ENCODE data around the gene RNH1. TPM values are rescaled to one million over a fixed set of nuclear protein-coding genes. Genes with fewer than 3 reads are reported as not detected.
A peak's percentile ranks its signal among the peaks of the same experiment; 100 is the strongest.

Gene RNH1
- total RNA-seq (ENCODE audit: insufficient read depth, low replicate concordance) = 132 TPM

GRCh38 chr11:506995-507726 lies at the start of gene RNH1:
Gene RNH1 (minus strand): TSS chr11:507242. CDS start chr11:502162, 5,080 bp downstream.
- peak; percentile 97 for DNase-seq (ENCODE audit: low spot score)

DNA sequence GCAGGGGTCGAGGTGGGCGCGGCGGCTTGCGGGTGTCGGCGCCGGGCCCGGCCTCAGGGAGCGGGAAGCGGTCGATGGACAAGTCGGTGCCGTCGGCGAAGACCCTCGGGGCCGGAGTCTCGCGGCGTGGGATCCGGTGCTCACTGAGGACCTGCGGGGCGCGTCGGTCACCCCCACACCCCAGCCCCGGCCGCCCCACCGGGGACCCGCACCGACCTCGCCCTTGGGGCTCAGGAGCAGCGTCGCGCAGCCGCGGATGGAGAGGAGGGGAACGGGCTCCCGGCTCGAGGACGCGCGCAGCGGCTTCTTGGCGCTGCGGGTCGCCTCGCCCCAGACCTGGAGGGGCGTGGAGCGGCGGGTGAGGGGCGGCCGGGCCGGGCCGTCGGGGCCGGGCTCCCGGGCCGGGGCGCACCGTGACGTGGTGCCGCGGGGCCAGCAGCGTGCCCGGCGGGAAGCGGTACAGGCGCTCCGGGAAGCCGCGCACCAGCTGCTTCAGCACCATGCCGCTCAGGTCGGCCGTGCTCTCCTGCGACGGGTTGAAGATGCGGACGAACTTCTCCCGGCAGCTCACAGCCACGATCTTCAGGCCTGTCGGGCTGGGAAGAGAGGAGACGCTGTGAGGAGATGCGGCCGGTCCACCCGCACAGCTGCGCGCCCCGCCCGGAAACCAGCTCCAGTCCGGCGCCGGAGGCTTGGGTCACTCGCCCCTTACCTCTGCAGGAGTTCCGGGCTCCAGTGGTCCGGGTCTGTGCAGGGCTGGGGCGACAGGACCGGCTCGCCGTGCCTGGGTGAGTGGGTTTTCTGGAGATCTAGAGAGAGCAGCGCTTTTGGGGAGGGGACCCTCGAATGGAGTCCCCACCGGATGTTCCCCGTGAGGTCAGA lies 49.0 kb upstream of the RNH1 start:
- no peak for DNase-seq (ENCODE audit: low spot score)

DNA sequence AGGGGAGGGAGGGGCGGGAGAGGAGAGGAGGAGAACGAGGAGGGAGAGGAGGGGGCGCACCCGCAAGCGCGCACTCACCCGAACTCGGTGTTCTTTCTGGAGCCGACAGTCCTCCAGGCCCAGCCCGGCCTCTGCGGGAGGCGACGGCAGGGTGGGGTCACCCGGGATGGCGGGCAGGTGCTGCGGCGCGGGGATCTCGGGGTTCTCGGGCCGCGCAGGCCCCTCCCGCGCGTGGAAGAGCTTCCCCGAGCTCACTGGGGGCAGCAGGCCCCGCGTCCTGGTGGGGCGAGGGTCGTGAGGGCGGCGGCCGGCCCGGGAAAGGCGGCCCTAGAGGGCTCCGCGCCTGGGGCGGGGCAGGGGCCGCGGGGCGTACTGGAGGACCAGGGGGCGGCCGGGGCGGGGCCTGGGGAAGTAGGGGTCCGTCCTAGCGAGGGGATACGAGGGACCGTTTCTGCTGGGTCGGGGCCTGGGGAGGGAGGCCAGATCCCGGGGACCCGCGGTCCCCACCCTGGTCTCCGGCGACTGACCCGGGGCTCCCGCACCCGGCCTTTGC lies 48.3 kb upstream of the RNH1 start:
- no peak for DNase-seq (ENCODE audit: low spot score)

- DNase-seq (ENCODE audit: low spot score) = no peak
Observed at GRCh38 chr11:554428-555226, 47.6 kb upstream of the RNH1 start.

DNA sequence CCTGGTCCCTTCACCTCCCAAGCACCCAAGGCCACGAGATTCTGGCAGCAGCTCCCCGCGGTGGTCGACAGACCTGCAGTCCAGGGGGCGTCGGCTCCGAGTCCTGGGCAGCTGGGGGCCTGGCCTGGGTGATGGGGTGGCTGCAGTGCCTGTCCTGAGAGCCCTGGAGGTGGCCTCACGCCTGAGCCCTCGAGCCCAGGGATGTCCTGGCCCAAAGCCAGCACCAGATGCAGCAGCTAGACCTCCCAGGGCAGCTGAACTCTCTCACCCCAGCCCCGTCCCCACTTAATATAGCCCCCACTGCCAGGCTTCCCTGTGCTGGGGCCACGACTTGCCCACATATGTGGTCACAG lies 46.9 kb upstream of the RNH1 start:
- no peak for DNase-seq (ENCODE audit: low spot score)

GRCh38 chr11:553083-553987 lies 46.3 kb upstream of the RNH1 start:
- DNase-seq (ENCODE audit: low spot score) = no peak

DNA sequence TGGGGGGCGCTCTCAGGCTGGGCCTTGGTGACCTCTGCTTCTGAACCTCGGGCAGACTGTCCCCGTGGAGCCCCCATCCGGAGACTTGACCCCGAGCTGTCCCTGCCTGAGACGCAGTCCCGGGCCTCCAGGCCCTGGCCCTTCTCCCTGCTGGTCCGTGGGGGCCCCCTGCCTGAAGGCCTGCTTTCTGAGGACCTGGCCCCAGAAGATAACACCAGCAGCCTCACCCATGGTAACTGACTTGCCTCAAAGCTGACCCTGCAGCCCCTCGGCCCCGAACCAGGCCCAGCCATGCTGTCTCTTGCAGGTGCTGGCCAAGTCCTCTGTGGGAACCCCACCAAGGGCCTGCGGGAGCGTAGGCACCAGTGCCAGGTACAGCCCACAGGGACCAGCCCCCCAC lies 44.6 kb upstream of the RNH1 start:
- no peak for DNase-seq (ENCODE audit: low spot score)

- no peak for DNase-seq (ENCODE audit: low spot score)
Observed at GRCh38 chr11:551131-551530, 44.1 kb upstream of the RNH1 start.

DNA sequence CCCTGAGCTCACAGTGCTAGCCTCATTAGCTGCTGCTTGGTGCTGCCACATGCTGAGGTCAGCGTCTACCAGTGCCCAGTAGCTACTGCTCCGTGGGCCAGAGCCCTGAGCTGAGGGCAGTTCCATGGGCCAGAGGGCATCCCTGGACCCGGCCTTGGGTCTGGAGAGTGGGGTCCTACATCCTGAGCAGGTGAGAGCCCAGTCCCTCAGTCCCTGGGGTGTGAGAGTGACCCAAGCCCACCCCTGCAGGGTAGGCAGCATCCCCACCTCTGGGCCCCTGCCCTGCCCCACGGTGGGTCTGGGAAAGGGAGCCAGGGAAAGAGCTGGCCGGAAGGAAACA lies 43.7 kb upstream of the RNH1 start:
- DNase-seq (ENCODE audit: low spot score) = no peak

DNA sequence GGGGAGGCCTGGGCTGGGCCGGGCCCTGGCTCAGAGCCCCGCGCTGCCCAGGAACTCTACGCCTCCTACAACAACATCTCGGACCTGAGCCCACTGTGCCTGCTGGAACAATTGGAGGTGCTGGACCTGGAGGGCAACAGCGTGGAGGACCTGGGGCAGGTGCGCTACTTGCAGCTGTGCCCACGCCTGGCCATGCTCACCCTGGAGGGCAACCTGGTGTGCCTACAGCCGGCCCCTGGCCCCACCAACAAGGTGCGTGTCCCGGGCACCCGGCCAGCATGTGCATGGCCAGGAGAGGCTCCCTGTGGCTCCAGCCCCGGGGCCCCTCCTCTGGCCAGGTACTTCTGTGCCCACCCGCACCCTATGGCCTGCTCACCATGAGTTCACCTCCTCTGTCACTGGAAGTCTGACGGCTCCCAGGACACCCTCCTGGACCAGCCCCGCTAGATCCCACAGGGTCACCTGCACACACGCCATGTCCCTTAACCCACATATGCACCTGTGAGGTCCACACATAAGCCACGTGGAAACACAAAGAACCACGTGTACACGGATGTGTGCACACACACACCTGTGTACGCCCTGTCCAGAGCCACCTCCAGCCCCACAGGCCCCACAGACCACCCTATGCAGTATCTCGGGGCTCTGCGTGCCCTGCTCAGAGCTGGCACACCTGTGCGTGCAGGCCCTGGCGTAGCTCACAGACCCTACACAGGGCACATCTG lies 43.1 kb upstream of the RNH1 start:
- DNase-seq (ENCODE audit: low spot score) = no peak

GRCh38 chr11:548700-549603 lies 41.9 kb upstream of the RNH1 start:
- no peak for DNase-seq (ENCODE audit: low spot score)

GRCh38 chr11:545171-545570 lies 38.1 kb upstream of the RNH1 start:
- no peak for DNase-seq (ENCODE audit: low spot score)

DNA sequence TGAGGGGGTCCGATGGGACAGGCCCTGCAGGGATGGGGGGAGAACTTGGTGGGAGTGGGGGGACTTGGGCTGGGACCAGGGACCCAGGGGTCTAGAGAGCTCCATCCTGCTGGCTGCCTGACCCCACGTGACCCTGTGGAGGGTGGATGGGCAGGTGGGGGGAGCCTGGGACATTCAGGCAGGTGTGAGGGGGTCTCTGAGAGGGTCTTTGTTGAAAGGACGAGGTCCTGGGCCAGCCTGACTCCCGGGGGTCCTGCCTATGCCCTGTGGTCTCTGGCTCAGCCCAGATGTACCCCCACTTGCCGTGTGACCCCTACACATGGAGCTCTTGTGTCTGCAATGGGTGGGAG lies 37.8 kb upstream of the RNH1 start:
- DNase-seq (ENCODE audit: low spot score) = no peak

DNA sequence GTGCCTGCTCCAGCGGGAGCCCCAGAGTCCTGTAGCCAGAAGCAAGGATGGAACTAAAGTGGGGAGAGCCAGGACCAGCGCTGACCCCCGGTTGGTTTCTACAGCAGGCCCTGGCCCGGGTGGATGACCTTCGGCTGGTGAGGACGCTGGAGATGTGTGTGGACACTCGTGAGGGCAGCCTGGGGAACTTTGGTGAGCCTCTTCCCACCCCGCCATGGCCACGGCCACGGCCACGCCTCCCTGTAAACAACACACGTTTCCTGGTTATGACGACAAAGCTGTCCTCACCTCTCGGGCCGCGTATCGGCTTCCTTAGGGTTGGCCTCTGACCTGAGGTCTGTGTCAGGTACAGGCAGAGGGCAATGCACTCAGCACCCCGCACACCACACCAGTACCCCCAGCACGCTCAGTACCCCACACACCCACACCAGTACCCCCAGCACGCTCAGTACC lies 34.4 kb upstream of the RNH1 start:
- DNase-seq (ENCODE audit: low spot score) = no peak

- DNase-seq (ENCODE audit: low spot score) = no peak
Observed at GRCh38 chr11:540583-541432, 33.8 kb upstream of the RNH1 start.

DNA sequence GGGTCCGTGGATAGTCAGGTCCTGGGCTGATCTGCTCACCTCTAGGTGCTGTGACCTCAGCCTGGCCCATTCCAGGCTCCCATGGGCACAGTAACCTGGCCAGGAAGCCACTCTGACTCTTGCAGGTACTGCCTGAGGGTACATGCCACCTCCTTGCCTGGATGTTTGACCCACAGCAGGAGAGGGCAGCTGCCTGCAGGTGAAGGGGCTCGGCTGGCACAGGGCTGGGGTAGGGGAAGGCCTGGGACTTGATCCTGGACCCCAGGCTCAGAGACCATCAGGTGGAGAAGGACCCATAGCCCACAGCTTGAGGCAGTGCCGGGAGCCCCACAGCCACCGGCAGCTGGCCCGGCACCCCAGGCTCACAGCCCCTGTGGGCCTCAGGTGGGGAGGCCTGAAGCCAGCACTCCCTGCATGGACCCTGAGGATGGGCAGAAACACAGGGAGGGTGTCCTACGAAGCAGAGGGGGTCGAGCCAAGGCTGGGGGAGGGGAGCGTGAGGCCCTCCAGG lies 33.0 kb upstream of the RNH1 start:
- no peak for DNase-seq (ENCODE audit: low spot score)

GRCh38 chr11:538431-539051 lies 31.5 kb upstream of the RNH1 start:
- DNase-seq (ENCODE audit: low spot score) = no peak

Data from umbilical cord (tissue), 2 donors.